ENCODE measurements around the gene TC2N.

Gene TC2N

DNA sequence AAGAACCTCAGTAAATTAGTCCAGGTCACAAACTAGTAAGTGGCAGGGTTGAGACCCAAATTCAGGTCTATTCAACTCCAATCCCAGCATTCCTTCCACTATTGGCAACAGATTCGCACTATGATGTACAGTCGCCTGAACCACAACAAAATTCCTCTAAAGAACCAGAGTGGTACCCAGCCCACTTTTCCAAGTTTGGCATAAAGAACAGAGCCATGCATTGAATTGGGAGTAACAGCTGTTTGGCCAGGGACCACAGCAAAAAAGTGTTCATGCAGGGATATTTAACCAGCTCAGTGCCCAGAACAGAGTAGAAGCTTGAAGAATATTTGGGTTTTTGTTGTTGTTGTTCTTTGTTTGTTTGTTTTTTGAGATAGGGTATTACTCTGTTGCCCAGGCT lies 9.7 kb downstream of the TC2N start:
- no peak for ATAC-seq
- TF ChIP-seq CSRNP3 (CRISPR knock-in tag; IDR thresholded peaks at IDR 0.05): no peak
- TF ChIP-seq POU6F1 (CRISPR knock-in tag; IDR thresholded peaks at IDR 0.05; ENCODE audit: borderline replicate concordance, low read depth): no peak
- no peak for TF ChIP-seq CSDC2 (CRISPR knock-in tag; IDR thresholded peaks at IDR 0.05)
- no peak for TF ChIP-seq ESRRG (CRISPR knock-in tag; IDR thresholded peaks at IDR 0.05)
- TF ChIP-seq ZNF8 (CRISPR knock-in tag; IDR thresholded peaks at IDR 0.05): no peak
- no peak for TF ChIP-seq TOX (CRISPR knock-in tag; IDR thresholded peaks at IDR 0.05; ENCODE audit: borderline replicate concordance)
- no peak for TF ChIP-seq ARNTL (CRISPR knock-in tag; IDR thresholded peaks at IDR 0.05; ENCODE audit: borderline replicate concordance, low read depth)
- TF ChIP-seq CREB5 (CRISPR knock-in tag; IDR thresholded peaks at IDR 0.05; ENCODE audit: low read depth): no peak
- TF ChIP-seq BACH2 (CRISPR knock-in tag; IDR thresholded peaks at IDR 0.05; ENCODE audit: borderline replicate concordance): no peak
- no peak for TF ChIP-seq ZC3H10 (CRISPR knock-in tag; IDR thresholded peaks at IDR 0.05)
- no peak for TF ChIP-seq OSR1 (CRISPR knock-in tag; IDR thresholded peaks at IDR 0.05)
- TF ChIP-seq ZNF70 (CRISPR knock-in tag; IDR thresholded peaks at IDR 0.05): no peak
- TF ChIP-seq ZNF565 (CRISPR knock-in tag; conservative IDR thresholded peaks at IDR 0.05; ENCODE audit: low read depth): no peak
- TF ChIP-seq RARB (CRISPR knock-in tag; IDR thresholded peaks at IDR 0.05): no peak
- no peak for TF ChIP-seq TSHZ2 (CRISPR knock-in tag; IDR thresholded peaks at IDR 0.05)
- no peak for TF ChIP-seq ISL1 (CRISPR knock-in tag; IDR thresholded peaks at IDR 0.05)
- no peak for TF ChIP-seq GLIS3 (CRISPR knock-in tag; IDR thresholded peaks at IDR 0.05)
- no peak for TF ChIP-seq PATZ1 (CRISPR knock-in tag; IDR thresholded peaks at IDR 0.05; ENCODE audit: borderline replicate concordance)
- TF ChIP-seq PPARA (CRISPR knock-in tag; IDR thresholded peaks at IDR 0.05; ENCODE audit: borderline replicate concordance): no peak

DNA sequence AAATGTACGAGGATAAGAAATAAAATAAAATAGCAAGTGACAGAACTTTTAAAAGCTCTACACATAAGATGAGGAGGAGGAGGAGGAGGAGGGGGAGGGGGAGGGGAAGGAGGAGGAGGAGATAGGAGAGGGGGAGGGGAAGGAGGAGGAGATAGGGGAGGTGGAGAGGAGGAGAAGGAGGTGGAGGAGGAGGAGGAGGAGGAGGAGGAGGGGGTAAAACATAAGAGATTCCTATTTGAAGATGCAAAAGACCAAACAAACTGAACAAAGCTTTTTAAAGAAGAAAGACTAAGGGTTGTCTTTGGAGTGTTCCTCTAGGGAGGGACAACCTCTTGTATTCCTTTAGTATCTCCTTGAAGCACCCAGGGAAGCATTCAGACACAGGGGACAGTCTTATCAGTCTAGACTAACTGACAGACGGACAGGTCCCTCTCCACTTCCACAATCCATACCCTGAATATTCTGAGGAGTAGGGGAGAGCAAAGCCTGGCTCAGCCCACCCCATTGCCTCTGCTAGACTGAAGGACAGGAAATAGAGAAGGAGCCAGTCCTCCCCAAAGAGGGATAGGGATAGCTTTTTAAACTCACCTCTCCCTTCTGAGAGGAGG lies 12.9 kb downstream of the TC2N start:
- ATAC-seq: no peak
- TF ChIP-seq ESRRG (CRISPR knock-in tag; IDR thresholded peaks at IDR 0.05) (no peak), BACH2 (CRISPR knock-in tag; IDR thresholded peaks at IDR 0.05; ENCODE audit: borderline replicate concordance) (no peak), ZFP30 (CRISPR knock-in tag; IDR thresholded peaks at IDR 0.05) (no peak), ZNF565 (CRISPR knock-in tag; conservative IDR thresholded peaks at IDR 0.05; ENCODE audit: low read depth) (no peak), ZC3H10 (CRISPR knock-in tag; IDR thresholded peaks at IDR 0.05) (no peak), RARB (CRISPR knock-in tag; IDR thresholded peaks at IDR 0.05) (no peak)

DNA sequence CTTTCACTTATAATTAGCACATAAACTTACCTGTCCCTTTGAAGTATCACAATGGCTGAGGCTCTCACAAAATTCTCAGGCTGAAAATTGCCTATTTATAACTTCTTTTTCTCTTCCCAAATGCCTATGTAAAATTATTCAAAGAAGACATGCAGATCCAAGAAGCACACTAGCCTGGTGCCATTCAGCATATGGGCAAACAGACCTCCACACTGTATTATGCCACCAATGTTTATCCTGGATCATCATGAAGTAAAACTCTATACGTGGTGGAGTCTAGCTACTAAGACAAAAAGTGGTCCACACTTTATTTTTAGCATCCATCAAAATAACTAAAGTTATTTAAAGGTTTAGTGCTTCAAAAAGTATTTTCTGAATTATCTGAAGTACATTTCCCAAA lies 15.8 kb downstream of the TC2N start:
- no peak for TF ChIP-seq RARB (CRISPR knock-in tag; IDR thresholded peaks at IDR 0.05)
- no peak for TF ChIP-seq TCF4 (CRISPR knock-in tag; IDR thresholded peaks at IDR 0.05; ENCODE audit: borderline replicate concordance)
- ATAC-seq: no peak

Measured in SK-N-SH treated with all-trans-retinoic acid at 6 μM for 48 hours (cell line).